Peyer's patch (tissue), 4 donors: Measurements from ENCODE around the gene TEX28.
"Not testable (repeated sequence)": the region's sequence is repeated elsewhere in the genome, so short reads cannot be mapped to it uniquely, and the experiment has no call there.

ENCODE experiments used
- POLR2A ChIP-seq, 2 donors: fragments of 450-650 bp; IDR thresholded peaks; one replicate each; pipeline ENCODE4 v1.5.1; 2017; ENCODE audit warnings: antibody characterized with exemption in 2 of 2, mild to moderate bottlenecking in 2 of 2, moderate library complexity in 2 of 2
- TF ChIP-seq, protein P1 (sequence below), 6 experiments: fragments of 450-650 bp in 4 of 6; fragments of 200-600 bp in 2 of 6; sonication (generic) in 1 of 6; IDR thresholded peaks; one replicate each; pipeline ENCODE4 v1.5.1; 2017 to 2019; ENCODE audit warnings: antibody characterized with exemption in 6 of 6, mild to moderate bottlenecking in 3 of 6, moderate library complexity in 1 of 6

DNA sequence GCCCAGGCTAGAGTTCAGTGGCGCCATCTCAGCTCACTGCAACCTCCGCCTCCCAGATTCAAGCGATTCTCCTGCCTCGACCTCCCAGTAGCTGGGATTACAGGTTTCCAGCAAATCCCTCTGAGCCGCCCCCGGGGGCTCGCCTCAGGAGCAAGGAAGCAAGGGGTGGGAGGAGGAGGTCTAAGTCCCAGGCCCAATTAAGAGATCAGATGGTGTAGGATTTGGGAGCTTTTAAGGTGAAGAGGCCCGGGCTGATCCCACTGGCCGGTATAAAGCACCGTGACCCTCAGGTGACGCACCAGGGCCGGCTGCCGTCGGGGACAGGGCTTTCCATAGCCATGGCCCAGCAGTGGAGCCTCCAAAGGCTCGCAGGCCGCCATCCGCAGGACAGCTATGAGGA, 37.6 kb downstream of the TEX28 start, which contains the start of gene OPN1MW3:
- TF ChIP-seq, protein P1, sequence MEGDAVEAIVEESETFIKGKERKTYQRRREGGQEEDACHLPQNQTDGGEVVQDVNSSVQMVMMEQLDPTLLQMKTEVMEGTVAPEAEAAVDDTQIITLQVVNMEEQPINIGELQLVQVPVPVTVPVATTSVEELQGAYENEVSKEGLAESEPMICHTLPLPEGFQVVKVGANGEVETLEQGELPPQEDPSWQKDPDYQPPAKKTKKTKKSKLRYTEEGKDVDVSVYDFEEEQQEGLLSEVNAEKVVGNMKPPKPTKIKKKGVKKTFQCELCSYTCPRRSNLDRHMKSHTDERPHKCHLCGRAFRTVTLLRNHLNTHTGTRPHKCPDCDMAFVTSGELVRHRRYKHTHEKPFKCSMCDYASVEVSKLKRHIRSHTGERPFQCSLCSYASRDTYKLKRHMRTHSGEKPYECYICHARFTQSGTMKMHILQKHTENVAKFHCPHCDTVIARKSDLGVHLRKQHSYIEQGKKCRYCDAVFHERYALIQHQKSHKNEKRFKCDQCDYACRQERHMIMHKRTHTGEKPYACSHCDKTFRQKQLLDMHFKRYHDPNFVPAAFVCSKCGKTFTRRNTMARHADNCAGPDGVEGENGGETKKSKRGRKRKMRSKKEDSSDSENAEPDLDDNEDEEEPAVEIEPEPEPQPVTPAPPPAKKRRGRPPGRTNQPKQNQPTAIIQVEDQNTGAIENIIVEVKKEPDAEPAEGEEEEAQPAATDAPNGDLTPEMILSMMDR (IDR thresholded peaks at IDR 0.05), result not testable (repeated sequence)
- TF ChIP-seq POLR2A (IDR thresholded peaks at IDR 0.05), result not testable (repeated sequence)
